CD4-positive, CD25-positive, alpha-beta regulatory T cell (primary cell): ENCODE data around the gene FARP2. TPM values are rescaled to one million over a fixed set of nuclear protein-coding genes. Genes with fewer than 3 reads are reported as not detected.

Experiments
- ATAC-seq, 2 donors: fragments of 150-1000 bp; cut with Tn5 transposase; one replicate each; pipeline ENCODE4 v1.10.0; 2021; ENCODE audit warnings: low read depth in 2 of 2, moderate number of reproducible peaks in 2 of 2, moderate library complexity in 1 of 2
- DNase-seq, 3 donors: peaks; one replicate each; pipeline versions ENCODE4 v3.0.0 to v3.0.0-alpha.2; 2012 to 2022; ENCODE audit warnings: mixed read lengths in 1 of 3
- H3K27ac ChIP-seq: one replicate; pipeline ENCODE4 v1.7.0; 2013; ENCODE audit warnings: mild to moderate bottlenecking, low read length; ENCODE audit not compliant: insufficient read depth, poor library complexity, severe bottlenecking
- H3K27me3 ChIP-seq: one replicate; pipeline ENCODE4 v1.7.0; 2013; ENCODE audit warnings: low read length; ENCODE audit not compliant: control insufficient read depth, insufficient read depth
- H3K36me3 ChIP-seq: one replicate; pipeline ENCODE4 v1.7.0; 2013; ENCODE audit warnings: mild to moderate bottlenecking, low read length, moderate library complexity; ENCODE audit not compliant: control insufficient read depth, insufficient read depth
- H3K4me1 ChIP-seq: 2 replicates; pipeline ENCODE4 v1.7.0; 2013; ENCODE audit warnings: mild to moderate bottlenecking, low read length; ENCODE audit not compliant: insufficient read depth, control insufficient read depth, poor library complexity, severe bottlenecking
- H3K4me3 ChIP-seq: one replicate; pipeline ENCODE4 v1.7.0; 2013; ENCODE audit warnings: low read depth, mild to moderate bottlenecking, low read length, moderate library complexity
- H3K9me3 ChIP-seq, 2 experiments: 1 replicate in 1 of 2; 2 replicates in 1 of 2; pipeline ENCODE4 v1.7.0; 2013; ENCODE audit warnings: low read length in 2 of 2, mild to moderate bottlenecking in 1 of 2, moderate library complexity in 1 of 2; ENCODE audit not compliant: control insufficient read depth in 2 of 2
- H3K27ac Mint-ChIP-seq, 3 donors: one replicate each; pipeline ENCODE4 v1.8.0; 2020 to 2022; ENCODE audit warnings: mild to moderate bottlenecking in 3 of 3, mixed read lengths in 3 of 3, moderate library complexity in 2 of 3
- H3K27me3 Mint-ChIP-seq: one replicate; pipeline ENCODE4 v1.8.0; 2022; ENCODE audit warnings: mild to moderate bottlenecking, mixed read lengths
- H3K36me3 Mint-ChIP-seq: one replicate; pipeline ENCODE4 v1.8.0; 2020; ENCODE audit warnings: mixed read lengths
- H3K4me1 Mint-ChIP-seq, 4 donors: one replicate each; pipeline ENCODE4 v1.8.0; 2020 to 2022; ENCODE audit warnings: mixed read lengths in 4 of 4, mild to moderate bottlenecking in 1 of 4
- H3K4me3 Mint-ChIP-seq, 4 donors: one replicate each; pipeline ENCODE4 v1.8.0; 2020 to 2022; ENCODE audit warnings: mild to moderate bottlenecking in 4 of 4, mixed read lengths in 4 of 4, moderate library complexity in 3 of 4
- H3K9me3 Mint-ChIP-seq, 7 donors: one replicate each; pipeline ENCODE4 v1.8.0; 2020 to 2022; ENCODE audit warnings: mixed read lengths in 7 of 7, mild to moderate bottlenecking in 3 of 7, moderate library complexity in 2 of 7
- polyA plus RNA-seq, 4 donors: library from polyadenylated mRNA; unstranded; fragments of 300-500 nt; fragmentation: Illumina TruSeq; gene quantifications; one replicate each; pipeline ENCODE4 v1.2.3, GENCODE V29; 2021
- total RNA-seq: library from RNA; stranded (reverse); gene quantifications from one replicate; pipeline ENCODE4 v1.2.3, GENCODE V29; 2022

Gene FARP2
- total and polyA plus RNA-seq, 5 donors from 2014 or later = 3.0 to 34.9 (median 7.4) TPM

GRCh38 chr2:241454837-241455485 lies 98.9 kb downstream of the FARP2 start:
- Mint-ChIP-seq H3K4me1 (peaks cover 0 to 3% (median 0%) of the 10 kb centered on the region in 4 donors), H3K9me3 (no peaks in the 10 kb centered on the region), H3K27me3 (no peaks in the 10 kb centered on the region), H3K36me3 (no peaks in the 10 kb centered on the region), H3K4me3 (no peak overlapping the region), H3K27ac (no peak overlapping the region)
- Histone ChIP-seq H3K9me3 (no peaks in the 10 kb centered on the region), H3K36me3 (no peaks in the 10 kb centered on the region), H3K27ac (no peak overlapping the region), H3K4me3 (no peak overlapping the region), H3K4me1 (no peaks in the 10 kb centered on the region), H3K27me3 (no peaks in the 10 kb centered on the region)
- ATAC-seq (no peak), DNase-seq (no peak)

GRCh38 chr2:241456546-241456945 lies 100.5 kb downstream of the FARP2 start:
- no peaks in the 10 kb centered on the region for H3K36me3 ChIP-seq
- no peak overlapping the region for H3K27ac Mint-ChIP-seq

DNA sequence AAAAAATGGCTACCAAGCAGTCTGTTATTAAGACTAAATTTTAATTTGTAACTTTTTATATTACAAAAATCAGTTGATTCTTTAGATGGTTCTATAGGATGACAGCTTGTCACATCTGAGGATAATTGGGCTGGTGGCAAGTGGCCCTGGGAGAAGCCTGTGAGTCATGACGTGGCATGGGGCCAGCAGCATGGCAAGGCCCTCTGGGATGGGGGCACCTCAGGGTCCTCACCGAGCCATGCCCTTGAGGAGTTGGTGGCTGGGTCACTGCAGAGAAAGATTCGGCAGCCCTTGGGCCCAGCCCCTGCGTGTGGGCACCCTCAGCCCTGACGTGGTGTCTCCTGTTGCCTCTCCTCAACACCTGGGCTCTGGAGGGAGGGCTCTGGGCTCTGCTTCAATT lies 102.6 kb downstream of the FARP2 start:
- Mint-ChIP-seq H3K36me3 (no peaks in the 10 kb centered on the region), H3K27me3 (no peaks in the 10 kb centered on the region), H3K4me1 (peaks cover 0 to 3% (median 0%) of the 10 kb centered on the region in 4 donors), H3K27ac (no peak overlapping the region), H3K4me3 (no peak overlapping the region), H3K9me3 (no peaks in the 10 kb centered on the region)
- no peaks in the 10 kb centered on the region for H3K36me3 ChIP-seq
- no peak overlapping the region for H3K27ac ChIP-seq
- no peaks in the 10 kb centered on the region for H3K9me3 ChIP-seq
- no peak overlapping the region for H3K4me3 ChIP-seq
- H3K4me1 ChIP-seq = no peaks in the 10 kb centered on the region
- H3K27me3 ChIP-seq = no peaks in the 10 kb centered on the region
- no peak for DNase-seq
- no peak for ATAC-seq

More at GRCh38 chr2:241456546-241456945, 100.5 kb downstream of the FARP2 start:
- no peak overlapping the region for H3K4me3 ChIP-seq
- no peaks in the 10 kb centered on the region for H3K36me3 Mint-ChIP-seq
- no peaks in the 10 kb centered on the region for H3K9me3 ChIP-seq
- H3K27ac ChIP-seq = no peak overlapping the region
- no peak overlapping the region for H3K4me3 Mint-ChIP-seq
- no peaks in the 10 kb centered on the region for H3K4me1 ChIP-seq
- H3K4me1 Mint-ChIP-seq = peaks cover 0 to 3% (median 0%) of the 10 kb centered on the region in 4 donors
- DNase-seq = no peak
- ATAC-seq = no peak
- H3K27me3 ChIP-seq = no peaks in the 10 kb centered on the region
- no peaks in the 10 kb centered on the region for H3K9me3 Mint-ChIP-seq
- H3K27me3 Mint-ChIP-seq = no peaks in the 10 kb centered on the region

DNA sequence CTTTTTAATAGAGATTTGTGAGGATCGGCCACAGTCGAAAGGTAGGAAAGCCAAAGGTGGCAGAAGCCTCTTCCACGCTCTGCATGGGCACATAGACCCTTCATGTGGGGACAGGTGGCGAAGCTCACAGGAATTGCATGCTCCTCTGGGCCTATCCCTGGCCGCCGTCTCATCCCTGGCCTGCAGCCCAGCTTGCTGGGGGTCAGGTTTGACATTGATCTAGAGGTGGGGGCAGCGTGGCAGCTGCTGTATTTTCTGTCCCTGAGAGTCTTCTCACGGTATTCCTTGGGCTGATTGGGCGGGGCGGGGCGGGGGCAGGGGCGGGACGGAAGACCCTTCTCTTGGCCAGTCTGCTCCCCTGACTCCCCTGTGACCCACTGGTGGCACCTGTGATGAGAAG lies 103.4 kb downstream of the FARP2 start:
- no peaks in the 10 kb centered on the region for H3K9me3 Mint-ChIP-seq
- H3K4me1 ChIP-seq = no peaks in the 10 kb centered on the region

DNA sequence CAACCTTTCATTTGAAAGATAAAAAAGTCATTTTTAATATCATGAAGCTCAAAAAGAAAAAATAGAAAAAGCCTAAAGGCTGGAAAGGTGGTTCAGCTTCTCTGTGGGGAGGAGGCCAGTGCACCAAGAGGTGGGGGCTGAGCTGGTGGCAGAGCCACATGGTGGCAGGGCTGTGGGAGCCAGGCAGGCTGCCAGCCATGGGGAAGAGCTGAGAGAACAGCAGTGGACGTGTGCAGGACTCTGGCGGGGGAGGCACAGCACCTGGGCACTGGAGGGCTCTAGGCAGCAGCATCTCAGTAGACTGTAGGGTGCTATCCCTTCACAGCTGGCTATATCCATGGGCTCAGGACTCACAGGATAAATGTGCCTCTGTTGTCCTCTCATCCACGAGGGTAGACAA lies 104.5 kb downstream of the FARP2 start:
- H3K9me3 Mint-ChIP-seq = no peaks in the 10 kb centered on the region
- DNase-seq (no peak), ATAC-seq (no peak)
- H3K4me3 Mint-ChIP-seq = no peak overlapping the region
- Histone ChIP-seq H3K27me3 (no peaks in the 10 kb centered on the region), H3K4me3 (no peak overlapping the region), H3K36me3 (no peaks in the 10 kb centered on the region), H3K27ac (no peak overlapping the region), H3K9me3 (no peaks in the 10 kb centered on the region), H3K4me1 (no peaks in the 10 kb centered on the region)
- no peaks in the 10 kb centered on the region for H3K27me3 Mint-ChIP-seq
- H3K27ac Mint-ChIP-seq = no peak overlapping the region
- no peaks in the 10 kb centered on the region for H3K4me1 Mint-ChIP-seq
- H3K36me3 Mint-ChIP-seq = peaks cover 5% of the 10 kb centered on the region

More for the DNA sequence above, 103.4 kb downstream of the FARP2 start:
- no peak overlapping the region for H3K4me3 Mint-ChIP-seq
- DNase-seq = no peak
- peaks cover 0 to 3% (median 0%) of the 10 kb centered on the region in 4 donors for H3K4me1 Mint-ChIP-seq
- H3K9me3 ChIP-seq = no peaks in the 10 kb centered on the region
- H3K27me3 Mint-ChIP-seq = no peaks in the 10 kb centered on the region
- H3K4me3 ChIP-seq = no peak overlapping the region
- no peaks in the 10 kb centered on the region for H3K36me3 ChIP-seq
- H3K36me3 Mint-ChIP-seq = no peaks in the 10 kb centered on the region
- no peak for ATAC-seq
- H3K27me3 ChIP-seq = no peaks in the 10 kb centered on the region
- H3K27ac ChIP-seq = no peak overlapping the region
- H3K27ac Mint-ChIP-seq = no peak overlapping the region

DNA sequence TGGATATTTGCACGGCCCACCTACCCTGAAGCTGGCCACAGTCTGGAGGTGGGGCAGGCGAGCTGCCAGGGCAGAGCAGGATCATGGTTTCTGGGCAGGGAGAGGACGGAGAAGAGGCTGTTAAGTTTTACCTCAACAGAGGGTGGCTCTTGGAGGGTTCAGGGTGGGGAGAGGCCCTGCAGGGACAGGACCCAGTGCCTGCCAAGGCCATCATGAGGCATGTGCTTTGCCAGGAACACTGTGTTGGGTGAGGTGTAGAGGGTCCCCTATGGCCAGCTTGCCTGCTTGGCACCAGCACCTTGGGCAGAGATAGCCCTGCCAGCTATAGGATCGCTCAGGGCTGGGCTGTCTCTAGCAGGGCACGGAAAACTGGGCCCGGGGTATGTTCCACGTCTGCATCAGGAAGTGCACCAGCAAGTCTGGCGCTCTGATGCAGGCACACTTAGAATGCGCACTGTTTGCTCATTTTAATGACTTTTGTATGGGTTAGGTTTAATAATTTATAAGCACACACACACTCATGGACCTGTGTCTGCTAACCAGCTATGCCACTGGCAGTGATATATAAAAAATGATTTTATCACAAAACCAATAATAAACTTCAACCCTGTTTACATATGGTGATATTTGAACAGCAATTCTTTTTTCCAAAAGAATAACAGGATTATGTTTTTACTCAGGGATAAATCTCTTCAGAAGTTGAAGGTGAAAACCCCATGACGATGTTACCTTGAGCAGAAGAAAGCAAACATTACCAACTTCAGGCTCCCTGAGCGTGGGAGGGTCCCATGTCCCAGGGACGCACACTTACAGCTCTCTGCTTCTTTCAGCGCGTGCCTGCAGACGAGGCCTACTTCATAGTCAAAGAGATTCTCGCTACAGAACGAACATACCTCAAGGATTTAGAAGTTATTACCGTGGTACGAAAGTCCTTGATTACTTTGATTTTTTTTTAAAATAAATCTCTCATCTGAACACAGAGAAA lies 105.9 kb downstream of the FARP2 start:
- H3K27me3 Mint-ChIP-seq = no peaks in the 10 kb centered on the region
- H3K27ac ChIP-seq = no peak overlapping the region
- H3K36me3 Mint-ChIP-seq = peaks cover 5% of the 10 kb centered on the region
- H3K9me3 ChIP-seq = no peaks in the 10 kb centered on the region
- no peak overlapping the region for H3K4me3 Mint-ChIP-seq
- H3K9me3 Mint-ChIP-seq = no peaks in the 10 kb centered on the region
- H3K4me3 ChIP-seq = no peak overlapping the region
- H3K27ac Mint-ChIP-seq = no peak overlapping the region
- no peak for ATAC-seq
- H3K27me3 ChIP-seq = no peaks in the 10 kb centered on the region
- no peaks in the 10 kb centered on the region for H3K4me1 Mint-ChIP-seq
- no peaks in the 10 kb centered on the region for H3K36me3 ChIP-seq
- no peak for DNase-seq
- H3K4me1 ChIP-seq = no peaks in the 10 kb centered on the region

DNA sequence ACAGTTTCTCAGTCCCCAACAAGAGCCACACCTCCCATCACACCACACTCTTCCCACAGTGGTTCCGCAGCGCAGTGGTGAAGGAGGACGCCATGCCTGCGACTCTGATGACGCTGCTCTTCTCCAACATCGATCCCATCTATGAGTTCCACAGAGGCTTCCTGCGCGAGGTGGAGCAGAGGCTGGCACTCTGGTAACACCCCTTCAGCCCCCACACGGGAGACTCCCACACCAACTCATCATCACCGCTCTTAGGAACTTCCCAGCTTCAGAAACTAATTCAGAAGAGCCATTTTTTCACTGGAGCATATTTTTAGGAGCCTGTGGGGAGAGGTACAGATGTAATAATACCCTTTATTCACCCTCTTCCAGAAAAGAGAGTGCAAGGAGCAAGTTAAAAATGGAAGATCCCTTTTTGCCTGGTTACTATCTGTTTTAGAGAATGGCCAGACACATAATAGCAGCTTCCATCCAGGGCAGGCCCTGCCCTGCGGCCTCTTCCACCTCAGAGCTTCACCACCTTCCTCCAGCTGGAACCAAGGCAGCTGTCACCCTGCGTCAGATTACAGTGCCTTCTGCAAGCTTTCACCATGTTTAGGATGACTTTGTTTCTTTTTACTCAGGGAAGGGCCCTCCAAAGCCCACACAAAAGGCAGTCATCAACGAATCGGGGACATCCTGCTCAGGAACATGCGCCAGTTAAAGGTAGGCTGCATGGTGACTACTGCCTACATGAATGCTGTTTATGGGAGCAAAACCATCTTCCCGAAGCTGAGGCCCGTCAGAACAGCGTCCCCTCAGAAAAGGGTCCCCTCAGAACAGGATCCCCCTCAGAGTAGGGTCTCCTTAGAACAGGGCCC lies 107.4 kb downstream of the FARP2 start:
- Histone ChIP-seq H3K36me3 (no peaks in the 10 kb centered on the region), H3K27me3 (no peaks in the 10 kb centered on the region), H3K4me1 (no peaks in the 10 kb centered on the region), H3K9me3 (no peaks in the 10 kb centered on the region), H3K4me3 (no peak overlapping the region), H3K27ac (no peak overlapping the region)
- no peaks in the 10 kb centered on the region for H3K4me1 Mint-ChIP-seq
- ATAC-seq (no peak), DNase-seq (no peak)
- H3K4me3 Mint-ChIP-seq = no peak overlapping the region
- no peak overlapping the region for H3K27ac Mint-ChIP-seq
- no peaks in the 10 kb centered on the region for H3K27me3 Mint-ChIP-seq
- no peaks in the 10 kb centered on the region for H3K9me3 Mint-ChIP-seq
- peaks cover 5% of the 10 kb centered on the region for H3K36me3 Mint-ChIP-seq
